Fibroblast of upper back skin (primary cell): ENCODE measurements around the gene C4BPA.

Experiments
- DNase-seq: peaks from one replicate; pipeline ENCODE4 v3.0.0-alpha.2; 2013

The C4BPA gene

DNA sequence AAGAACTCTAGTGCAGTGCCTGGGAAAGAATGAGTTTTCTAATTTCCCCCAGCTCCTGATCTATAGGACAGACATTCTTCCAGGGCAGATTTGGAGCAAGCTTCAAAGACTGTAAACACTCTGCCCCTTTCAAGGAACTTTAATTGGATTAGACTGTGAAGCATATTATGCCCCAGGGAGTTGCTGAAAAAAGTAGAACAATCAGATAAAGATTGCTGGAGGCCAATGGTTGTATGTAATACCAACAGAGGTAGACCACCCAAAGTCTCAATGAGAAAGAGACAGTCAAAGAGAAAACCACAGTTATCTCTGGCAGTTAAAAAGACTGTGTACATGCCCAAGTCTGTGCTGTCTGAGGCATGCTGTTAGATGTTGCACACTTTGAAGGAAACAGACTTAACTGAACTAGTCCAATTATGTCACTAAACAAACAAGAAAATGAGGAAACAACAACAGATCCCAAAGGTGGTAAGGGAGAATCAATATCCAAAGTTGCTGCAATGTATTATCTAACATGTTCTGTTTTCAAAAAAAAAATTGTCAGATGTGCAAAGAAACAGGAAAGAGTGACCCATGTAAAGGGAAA is 24.4 kb downstream of the C4BPA start:
- DNase-seq, result no peak

- no peak for DNase-seq
Observed at GRCh38 chr1:207129053-207129452, 25.0 kb downstream of the C4BPA start.

DNA sequence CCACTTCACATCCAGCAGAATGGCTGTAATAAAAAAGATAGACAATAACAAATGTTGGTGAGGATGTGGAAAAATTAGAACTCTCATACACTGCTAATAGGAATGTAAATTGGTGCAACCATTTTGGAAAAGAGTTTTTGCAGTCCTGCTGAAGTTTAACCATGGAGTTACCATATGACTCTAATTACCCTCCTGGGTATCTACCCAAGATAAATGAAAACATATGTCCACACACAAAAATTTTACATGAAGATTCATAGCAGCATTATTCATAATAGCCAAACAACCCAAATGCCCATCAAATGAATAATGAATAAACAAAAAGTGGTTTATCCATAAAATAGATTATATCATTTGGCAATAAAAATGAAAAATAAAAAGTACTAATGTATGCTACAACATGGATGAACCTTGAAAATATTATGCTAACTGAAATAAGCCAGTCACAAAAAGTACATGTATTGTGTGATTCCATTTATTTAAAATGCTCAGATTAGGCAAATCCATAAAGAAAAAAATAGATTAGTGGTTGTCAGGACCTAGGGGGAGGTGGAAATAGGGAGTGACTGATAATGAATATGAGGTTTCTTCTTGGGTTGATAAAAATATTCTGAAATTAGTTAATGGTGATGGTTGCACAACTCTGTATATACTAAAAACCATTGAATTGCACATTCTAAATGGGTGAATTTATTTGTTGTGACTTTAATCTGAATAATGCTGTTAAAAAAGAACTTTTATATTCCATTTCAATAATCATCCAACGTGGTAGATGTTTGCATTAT is 26.4 kb downstream of the C4BPA start:
- no peak for DNase-seq

DNA sequence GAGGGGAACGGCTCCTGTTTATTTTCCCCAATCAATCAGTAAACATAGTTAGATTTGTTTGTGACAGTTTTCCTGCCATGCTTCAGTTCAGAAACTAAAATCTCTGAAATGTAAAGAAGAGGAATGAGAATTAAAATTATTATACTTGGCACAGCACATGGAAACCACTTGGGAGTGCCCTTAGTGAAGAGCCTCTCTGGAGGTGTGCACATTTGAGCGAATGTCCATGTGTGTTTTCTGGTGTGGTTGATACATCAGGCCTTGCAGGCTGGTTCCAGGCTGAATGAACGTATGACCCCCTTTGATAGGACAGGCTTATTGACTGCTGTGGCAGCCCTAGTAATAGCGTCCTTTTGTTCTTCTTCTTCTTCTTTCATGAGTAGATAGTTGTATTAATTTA is 27.1 kb downstream of the C4BPA start:
- no peak for DNase-seq

DNA sequence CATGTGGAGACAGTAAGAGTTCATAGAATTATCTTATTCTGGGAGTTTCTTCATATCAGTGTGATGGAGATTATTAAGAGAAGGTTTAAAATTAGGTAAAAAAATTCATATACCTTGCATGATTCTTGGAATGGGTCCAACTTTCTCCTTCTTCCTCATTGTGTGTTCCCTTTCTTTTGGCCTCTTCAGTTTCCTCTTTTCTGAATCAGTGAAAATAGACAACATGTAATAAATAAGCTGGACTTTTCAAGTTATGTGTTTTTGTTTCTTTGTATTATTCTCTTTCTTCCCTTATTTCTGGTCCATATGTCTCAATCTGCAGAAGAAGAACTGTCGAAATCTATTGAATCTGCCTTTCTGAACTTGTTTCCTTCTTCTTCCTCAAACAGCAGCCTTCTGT is 30.5 kb downstream of the C4BPA start:
- no peak for DNase-seq

- DNase-seq, result no peak
Observed at GRCh38 chr1:207139616-207140015, 35.6 kb downstream of the C4BPA start.

GRCh38 chr1:207140536-207140935 is 36.5 kb downstream of the C4BPA start:
- no peak for DNase-seq

DNA sequence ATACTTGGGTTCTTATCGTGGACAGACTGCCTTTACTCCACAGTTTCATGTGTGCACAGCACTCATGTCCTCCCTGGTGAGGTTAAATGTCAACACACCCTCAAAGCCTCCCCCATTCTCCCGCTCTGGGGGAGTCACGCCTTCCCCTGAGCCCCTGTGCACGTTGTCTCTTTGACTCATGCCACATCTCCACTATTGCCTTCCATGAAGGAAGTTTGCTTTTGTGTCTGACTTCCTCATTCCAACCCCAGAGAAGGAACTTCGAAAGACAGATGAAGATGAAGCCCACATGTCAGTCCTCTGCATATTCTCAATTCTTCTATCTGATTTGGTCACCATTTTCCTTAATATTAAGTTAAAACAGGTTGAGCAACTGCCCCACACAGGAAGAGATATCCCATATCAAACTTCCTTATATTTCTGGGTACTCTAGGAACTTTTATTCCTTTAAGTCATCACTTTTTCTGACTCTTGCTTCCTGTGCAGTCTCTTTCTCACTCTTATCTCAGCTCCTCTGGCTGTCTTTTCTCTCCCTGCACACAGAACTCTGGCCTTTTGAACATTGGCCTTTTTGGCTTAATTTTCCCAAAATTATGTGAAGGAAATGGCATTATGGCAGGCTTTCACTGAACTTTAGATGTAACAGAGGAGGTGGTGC is 41.5 kb downstream of the C4BPA start:
- no peak for DNase-seq

DNA sequence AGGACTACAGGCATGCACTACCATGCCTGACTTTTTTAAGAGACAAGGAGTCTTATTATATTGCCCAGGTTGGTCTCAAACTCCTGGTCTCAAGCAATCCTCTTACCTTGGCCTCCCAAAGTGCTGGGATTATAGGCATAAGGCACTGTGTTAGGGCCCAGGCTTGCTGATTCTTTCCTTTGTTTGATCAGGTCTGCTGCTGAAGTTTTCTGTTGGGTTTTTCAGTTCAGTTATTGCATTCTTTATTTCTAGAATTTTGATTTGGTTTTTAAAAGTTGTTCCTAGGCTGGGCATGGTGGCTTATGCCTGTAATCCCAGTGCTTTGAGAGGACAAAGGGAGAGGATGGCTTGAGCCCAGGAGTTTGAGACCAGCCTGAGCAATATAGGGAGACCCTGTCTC is 47.9 kb downstream of the C4BPA start:
- no peak for DNase-seq

- no peak for DNase-seq
Observed at GRCh38 chr1:207152792-207153468, 48.9 kb downstream of the C4BPA start.

- DNase-seq, result no peak
Observed at GRCh38 chr1:207155028-207155427, 51.0 kb downstream of the C4BPA start.

- DNase-seq, result no peak
Observed at GRCh38 chr1:207156095-207156494, 52.1 kb downstream of the C4BPA start.

- peak; percentile 31 for DNase-seq
Observed at GRCh38 chr1:207156826-207157225, 52.8 kb downstream of the C4BPA start.

GRCh38 chr1:207164086-207164485 is 60.1 kb downstream of the C4BPA start:
- no peak for DNase-seq

DNA sequence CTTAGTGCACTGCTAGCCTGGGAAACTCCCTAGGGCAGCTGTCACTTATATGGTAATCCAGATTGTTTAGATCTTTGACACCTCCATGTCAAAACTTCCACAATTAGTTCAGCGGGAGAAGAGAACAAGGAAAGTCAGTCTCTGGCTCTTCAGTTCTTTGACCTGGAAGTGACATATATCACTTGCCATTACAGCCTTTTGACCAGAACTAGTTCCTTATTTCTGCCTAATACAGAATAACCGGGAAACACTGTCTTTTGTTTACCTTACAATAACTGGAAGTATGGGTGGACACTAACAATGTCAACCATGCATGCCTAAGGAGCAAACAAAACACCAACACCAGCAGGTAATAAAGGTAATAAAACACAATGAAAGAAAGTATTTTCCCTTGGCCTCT is 68.3 kb downstream of the C4BPA start:
- no peak for DNase-seq

DNA sequence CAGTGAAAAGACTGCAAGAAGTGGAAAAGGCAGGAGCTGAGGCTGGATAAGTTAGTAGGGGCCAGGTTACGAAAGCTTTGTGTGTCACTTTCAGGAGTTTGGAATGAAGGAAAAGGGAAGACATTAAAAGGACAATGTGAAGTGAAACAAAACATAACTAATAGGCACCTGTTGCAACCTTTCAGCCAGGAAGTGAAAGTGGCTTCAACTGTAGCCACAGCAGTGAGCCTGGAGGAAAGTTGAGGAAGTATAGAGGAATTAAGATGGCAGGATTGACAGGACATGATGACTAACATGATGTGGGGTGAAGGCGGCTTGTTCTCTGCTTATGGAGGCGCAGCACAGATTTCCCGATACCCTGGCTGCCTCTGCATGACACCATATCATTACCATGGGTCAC is 68.9 kb downstream of the C4BPA start:
- no peak for DNase-seq

GRCh38 chr1:207173396-207173795 is 69.4 kb downstream of the C4BPA start:
- DNase-seq, result no peak

DNA sequence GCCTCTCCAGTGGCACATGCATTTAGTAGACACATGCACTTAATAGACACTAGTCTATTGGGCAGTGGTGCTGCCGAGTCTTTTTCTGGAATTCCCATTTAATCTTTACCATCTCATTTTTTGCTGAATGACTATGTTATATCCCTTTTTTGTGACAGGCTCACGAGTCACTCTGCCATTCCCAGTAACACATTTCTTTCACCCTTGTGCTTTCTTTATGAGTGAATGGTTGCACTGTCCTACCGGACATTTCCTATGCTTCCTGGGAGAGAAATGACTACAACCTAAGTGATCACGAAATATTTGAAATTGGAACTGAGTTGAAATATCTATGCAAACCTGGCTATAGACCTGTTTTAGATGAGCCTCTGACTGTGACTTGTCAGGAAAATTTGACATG is 70.9 kb downstream of the C4BPA start:
- DNase-seq, result no peak

DNA sequence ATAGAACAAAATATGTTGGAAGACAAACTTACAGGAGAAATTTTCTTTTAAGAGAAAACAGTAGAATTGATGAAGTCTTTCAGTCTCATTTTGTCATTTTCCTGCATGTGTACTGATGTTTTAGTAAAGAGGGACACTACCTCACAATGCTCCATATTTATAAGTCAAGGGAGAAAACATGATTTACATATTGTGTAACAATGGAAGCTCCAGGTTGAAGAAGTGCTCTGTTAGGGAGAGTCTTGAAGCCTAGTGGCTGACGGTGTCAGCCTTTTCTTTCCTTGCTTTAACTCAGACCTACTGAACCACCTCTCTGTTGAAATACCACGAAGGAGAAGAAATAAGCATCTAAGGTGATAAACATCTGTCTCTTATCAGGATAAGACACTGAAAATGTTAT is 75.0 kb downstream of the C4BPA start:
- DNase-seq, result no peak

DNA sequence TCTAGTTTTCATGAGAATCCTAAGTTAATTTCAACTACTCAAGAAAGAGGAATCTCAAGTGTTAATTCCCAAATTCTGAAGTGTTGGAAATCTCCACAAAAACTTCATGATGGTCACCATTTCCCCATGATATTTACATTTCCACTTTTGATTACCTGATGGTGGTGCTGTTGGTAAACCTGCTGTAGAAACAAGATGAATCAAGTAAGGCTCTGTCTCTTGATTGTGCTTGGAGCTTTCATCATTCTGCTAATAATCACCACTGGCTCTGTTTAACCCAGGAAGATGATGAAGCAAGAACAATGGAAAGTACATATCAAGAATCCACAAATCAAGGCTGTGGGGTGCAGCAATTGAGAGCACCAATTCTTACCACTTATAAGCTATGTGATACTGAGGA is 77.8 kb downstream of the C4BPA start:
- peak; percentile 2 for DNase-seq

GRCh38 chr1:207186503-207186902 is 82.5 kb downstream of the C4BPA start:
- peak; percentile 22 for DNase-seq

GRCh38 chr1:207188901-207189300 is 84.9 kb downstream of the C4BPA start:
- no peak for DNase-seq

GRCh38 chr1:207191061-207191460 is 87.0 kb downstream of the C4BPA start:
- no peak for DNase-seq

DNA sequence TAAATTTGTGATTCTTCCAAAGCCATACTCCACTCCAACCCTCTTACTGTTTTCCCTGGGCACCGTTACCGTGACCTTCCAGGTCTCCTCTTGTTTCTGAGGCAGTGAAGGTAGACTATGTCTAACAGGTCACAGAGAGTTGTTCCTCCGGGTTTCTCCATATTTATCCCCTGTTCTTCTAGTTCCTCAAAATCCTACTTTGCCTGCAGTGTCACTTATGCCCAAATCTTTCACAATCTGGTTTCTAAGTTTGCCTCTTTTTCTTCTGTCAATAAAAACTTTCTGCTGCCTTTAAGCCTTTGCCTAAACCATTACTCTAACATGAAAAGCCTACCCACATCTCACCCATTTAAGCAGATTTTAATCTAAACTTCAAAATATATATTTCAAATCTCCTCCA is 87.7 kb downstream of the C4BPA start:
- no peak for DNase-seq
